Muscle layer of duodenum (tissue), 2 donors: Measurements from ENCODE around the gene HS6ST1.
A peak's percentile ranks its signal among the peaks of the same experiment; 100 is the strongest.
"Not testable (repeated sequence)": the region's sequence is repeated elsewhere in the genome, so short reads cannot be mapped to it uniquely, and the experiment has no call there.

Source experiments
- H3K27ac ChIP-seq: one replicate; pipeline ENCODE4 v1.7.0; 2013; ENCODE audit warnings: mild to moderate bottlenecking, low read length
- H3K27me3 ChIP-seq: one replicate; pipeline ENCODE4 v1.7.0; 2013; ENCODE audit warnings: low read depth, mild to moderate bottlenecking, control low read depth, low read length
- H3K36me3 ChIP-seq, 2 donors: one replicate each; pipeline ENCODE4 v1.7.0; 2013; ENCODE audit warnings: low read length in 2 of 2, control low read depth in 1 of 2, mild to moderate bottlenecking in 1 of 2; ENCODE audit not compliant: insufficient read depth in 2 of 2, control insufficient read depth in 1 of 2
- H3K4me1 ChIP-seq, 2 donors: one replicate each; pipeline ENCODE4 v1.7.0; 2013; ENCODE audit warnings: low read length in 2 of 2, mild to moderate bottlenecking in 2 of 2, control low read depth in 1 of 2, moderate library complexity in 1 of 2; ENCODE audit not compliant: insufficient read depth in 2 of 2, control insufficient read depth in 1 of 2
- H3K4me3 ChIP-seq, 2 donors: one replicate each; pipeline ENCODE4 v1.7.0; 2013; ENCODE audit warnings: low read length in 2 of 2, low read depth in 1 of 2, mild to moderate bottlenecking in 1 of 2
- H3K9me3 ChIP-seq, 2 donors: one replicate each; pipeline ENCODE4 v1.7.0; 2013; ENCODE audit warnings: low read length in 2 of 2, control low read depth in 1 of 2, mild to moderate bottlenecking in 1 of 2; ENCODE audit not compliant: control insufficient read depth in 1 of 2
- donor health status: healthy.

HS6ST1 gene

GRCh38 chr2:128267197-128267596, 51.5 kb downstream of the HS6ST1 start:
- not testable (repeated sequence) for H3K36me3 ChIP-seq, H3K9me3 ChIP-seq, H3K4me3 ChIP-seq, H3K27me3 ChIP-seq, H3K4me1 ChIP-seq, H3K27ac ChIP-seq

GRCh38 chr2:128266463-128266862, 52.2 kb downstream of the HS6ST1 start:
- H3K36me3 ChIP-seq, H3K9me3 ChIP-seq, H3K4me1 ChIP-seq, H3K27ac ChIP-seq, H3K27me3 ChIP-seq, H3K4me3 ChIP-seq: not testable (repeated sequence)

GRCh38 chr2:128265608-128265993, 53.1 kb downstream of the HS6ST1 start:
- H3K4me1 ChIP-seq, H3K36me3 ChIP-seq, H3K4me3 ChIP-seq, H3K27me3 ChIP-seq, H3K9me3 ChIP-seq, H3K27ac ChIP-seq: not testable (repeated sequence)

- Histone ChIP-seq H3K4me3 (no peak overlapping the region), H3K9me3 (no peaks in the 10 kb centered on the region), H3K4me1 (peaks cover 0 to 3% of the 10 kb centered on the region in 2 donors), H3K27me3 (no peaks in the 10 kb centered on the region), H3K36me3 (no peaks in the 10 kb centered on the region), H3K27ac (no peak overlapping the region)
These were observed 53.6 kb downstream of the HS6ST1 start for GRCh38 chr2:128264881-128265607.

- Histone ChIP-seq H3K4me1 (peaks cover 0 to 3% of the 10 kb centered on the region in 2 donors), H3K36me3 (no peaks in the 10 kb centered on the region), H3K27me3 (no peaks in the 10 kb centered on the region), H3K4me3 (no peak overlapping the region), H3K27ac (no peak overlapping the region), H3K9me3 (no peaks in the 10 kb centered on the region)
These were observed 54.8 kb downstream of the HS6ST1 start for GRCh38 chr2:128263902-128264331.

GRCh38 chr2:128262315-128263253, 56.1 kb downstream of the HS6ST1 start:
- Histone ChIP-seq H3K4me3 (no peak overlapping the region), H3K9me3 (no peaks in the 10 kb centered on the region), H3K27me3 (no peaks in the 10 kb centered on the region), H3K27ac (no peak overlapping the region), H3K4me1 (peaks cover 0 to 3% of the 10 kb centered on the region in 2 donors), H3K36me3 (no peaks in the 10 kb centered on the region)

GRCh38 chr2:128261245-128262128, 57.2 kb downstream of the HS6ST1 start:
- H3K27me3 ChIP-seq = no peaks in the 10 kb centered on the region
- no peak overlapping the region for H3K27ac ChIP-seq
- peak overlapping the region in 1 of 2 donors; percentile 8 for H3K4me3 ChIP-seq
- no peaks in the 10 kb centered on the region for H3K36me3 ChIP-seq
- peaks cover 0 to 3% of the 10 kb centered on the region in 2 donors for H3K4me1 ChIP-seq
- no peaks in the 10 kb centered on the region for H3K9me3 ChIP-seq

GRCh38 chr2:128260239-128261138, 58.2 kb downstream of the HS6ST1 start:
- Histone ChIP-seq H3K4me3 (peak overlapping the region in 1 of 2 donors; percentile 8), H3K9me3 (no peaks in the 10 kb centered on the region), H3K27ac (no peak overlapping the region)

GRCh38 chr2:128259585-128259984, 59.1 kb downstream of the HS6ST1 start:
- peaks cover 0 to 3% of the 10 kb centered on the region in 2 donors for H3K4me1 ChIP-seq
- no peak overlapping the region for H3K27ac ChIP-seq

More at GRCh38 chr2:128260239-128261138, 58.2 kb downstream of the HS6ST1 start:
- Histone ChIP-seq H3K27me3 (no peaks in the 10 kb centered on the region), H3K36me3 (no peaks in the 10 kb centered on the region), H3K4me1 (peaks cover 0 to 3% of the 10 kb centered on the region in 2 donors)

GRCh38 chr2:128258218-128258617, 60.5 kb downstream of the HS6ST1 start:
- H3K36me3 ChIP-seq = no peaks in the 10 kb centered on the region
- H3K4me3 ChIP-seq = no peak overlapping the region
- H3K27me3 ChIP-seq = no peaks in the 10 kb centered on the region
- peaks cover 0 to 3% of the 10 kb centered on the region in 2 donors for H3K4me1 ChIP-seq
- H3K9me3 ChIP-seq = no peaks in the 10 kb centered on the region
- H3K27ac ChIP-seq = no peak overlapping the region

More at GRCh38 chr2:128259585-128259984, 59.1 kb downstream of the HS6ST1 start:
- Histone ChIP-seq H3K27me3 (no peaks in the 10 kb centered on the region), H3K4me3 (no peak overlapping the region), H3K36me3 (no peaks in the 10 kb centered on the region), H3K9me3 (no peaks in the 10 kb centered on the region)
